ENCODE data around the gene FCER2.
"Not testable (repeated sequence)": the region's sequence is repeated elsewhere in the genome, so short reads cannot be mapped to it uniquely, and the experiment has no call there.

Gene FCER2

GRCh38 chr19:7701654-7702457 is at the start of gene FCER2:
Gene FCER2, minus strand, starts transcription at chr19:7702131. Its CDS starts 2,371 bp downstream, at chr19:7699760.
- no peak for DNase-seq (ENCODE audit: low spot score)

- peak; percentile 53 for DNase-seq (ENCODE audit: low spot score)
Observed at GRCh38 chr19:7751157-7751783, 49.3 kb upstream of the FCER2 start.

GRCh38 chr19:7748756-7749155 is 46.8 kb upstream of the FCER2 start:
- no peak for DNase-seq (ENCODE audit: low spot score)

- no peak for DNase-seq (ENCODE audit: low spot score)
Observed at GRCh38 chr19:7748171-7748570, 46.2 kb upstream of the FCER2 start.

- DNase-seq (ENCODE audit: low spot score) = no peak
Observed at GRCh38 chr19:7746903-7747884, 45.3 kb upstream of the FCER2 start, which contains the start of gene CD209. Gene CD209, minus strand, starts transcription at chr19:7747534. Its CDS starts 23 bp downstream, at chr19:7747511.

- not testable (repeated sequence) for DNase-seq (ENCODE audit: low spot score)
Observed at GRCh38 chr19:7746306-7746705, 44.4 kb upstream of the FCER2 start.

- DNase-seq (ENCODE audit: low spot score) = no peak
Observed at GRCh38 chr19:7744871-7745650, 43.1 kb upstream of the FCER2 start.

- no peak for DNase-seq (ENCODE audit: low spot score)
Observed at GRCh38 chr19:7744199-7744786, 42.4 kb upstream of the FCER2 start.

GRCh38 chr19:7743425-7743841 is 41.5 kb upstream of the FCER2 start:
- DNase-seq (ENCODE audit: low spot score) = no peak

GRCh38 chr19:7742991-7743390 is 41.1 kb upstream of the FCER2 start:
- no peak for DNase-seq (ENCODE audit: low spot score)

- DNase-seq (ENCODE audit: low spot score) = no peak
Observed at GRCh38 chr19:7742575-7742974, 40.6 kb upstream of the FCER2 start.

GRCh38 chr19:7740682-7741054 is 38.7 kb upstream of the FCER2 start:
- no peak for DNase-seq (ENCODE audit: low spot score)

- no peak for DNase-seq (ENCODE audit: low spot score)
Observed at GRCh38 chr19:7739801-7740681, 38.1 kb upstream of the FCER2 start.

GRCh38 chr19:7739211-7739755 is 37.4 kb upstream of the FCER2 start:
- DNase-seq (ENCODE audit: low spot score) = no peak

GRCh38 chr19:7738023-7738422 is 36.1 kb upstream of the FCER2 start:
- DNase-seq (ENCODE audit: low spot score) = no peak

- DNase-seq (ENCODE audit: low spot score) = no peak
Observed at GRCh38 chr19:7737215-7737614, 35.3 kb upstream of the FCER2 start.

- no peak for DNase-seq (ENCODE audit: low spot score)
Observed at GRCh38 chr19:7736148-7736547, 34.2 kb upstream of the FCER2 start.

GRCh38 chr19:7734220-7735203 is 32.6 kb upstream of the FCER2 start:
- DNase-seq (ENCODE audit: low spot score) = no peak

GRCh38 chr19:7733376-7733775 is 31.4 kb upstream of the FCER2 start:
- DNase-seq (ENCODE audit: low spot score) = no peak

All from CD4-positive, alpha-beta T cell treated with Interleukin-2 at 100 ng/mL for 4 hours (primary cell).